ENCODE measurements around the gene LPP. TPM values are rescaled to one million over a fixed set of nuclear protein-coding genes. Genes with fewer than 3 reads are reported as not detected.

Gene LPP
- total RNA-seq, 2 donors from 2014 or later, result 52.7 to 56.7 TPM

DNA sequence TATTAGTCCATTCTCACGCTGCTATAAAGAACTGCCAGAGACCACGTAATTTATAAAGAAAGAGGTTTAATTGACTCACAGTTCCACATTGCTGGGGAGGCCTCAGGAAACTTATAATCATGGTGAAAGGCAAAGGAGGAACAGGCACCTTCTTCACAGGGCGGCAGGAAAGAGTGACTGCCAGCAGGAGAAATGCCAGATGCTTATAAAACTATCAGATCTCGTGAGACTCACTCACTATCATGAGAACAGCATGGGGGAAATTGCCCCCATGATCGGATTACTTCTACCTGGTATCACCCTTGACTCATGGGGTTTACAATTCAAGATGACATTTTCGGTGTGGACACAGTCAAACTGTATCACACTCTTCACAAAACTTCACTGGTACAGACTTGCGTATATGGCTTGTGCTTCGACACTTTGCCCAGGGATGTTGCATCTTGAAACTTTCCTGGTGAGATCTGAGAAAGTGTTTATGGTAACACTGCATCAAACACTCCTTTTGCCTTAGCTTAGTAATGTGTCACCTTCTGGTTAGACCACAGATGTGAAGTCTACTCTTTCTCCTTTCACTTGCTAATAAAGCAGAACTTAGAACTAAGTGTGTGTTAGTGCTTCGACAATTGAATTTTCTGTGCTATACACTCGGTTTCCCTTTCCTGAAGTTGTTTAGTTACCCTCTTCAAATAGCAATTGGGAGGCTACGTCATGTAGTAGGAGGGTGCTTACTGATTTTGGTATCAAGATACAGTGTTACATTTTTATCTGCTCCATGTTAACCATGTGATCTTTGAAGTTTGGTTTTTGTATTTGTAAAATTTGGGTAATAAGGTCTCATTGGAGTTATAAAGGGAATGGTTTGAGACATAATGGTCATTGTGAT is 185.7 kb downstream of the LPP start:
- peaks cover 38 to 48% of the 10 kb centered on the region in 2 donors for H3K4me1 Mint-ChIP-seq (ENCODE audit: low read depth in 2 of 2)
- peak overlapping the region; percentile 72 for H3K4me3 Mint-ChIP-seq
- DNase-seq (ENCODE audit: low spot score), result peak; percentile 81
- peak; percentile 96 to 97 for ATAC-seq
- H3K9me3 Mint-ChIP-seq, result no peaks in the 10 kb centered on the region
- peaks cover 17% of the 10 kb centered on the region for H3K36me3 Mint-ChIP-seq
- peaks cover 3 to 11% of the 10 kb centered on the region in 2 donors for H3K27me3 Mint-ChIP-seq
- peak overlapping the region; percentile 56 to 81 for H3K27ac Mint-ChIP-seq

DNA sequence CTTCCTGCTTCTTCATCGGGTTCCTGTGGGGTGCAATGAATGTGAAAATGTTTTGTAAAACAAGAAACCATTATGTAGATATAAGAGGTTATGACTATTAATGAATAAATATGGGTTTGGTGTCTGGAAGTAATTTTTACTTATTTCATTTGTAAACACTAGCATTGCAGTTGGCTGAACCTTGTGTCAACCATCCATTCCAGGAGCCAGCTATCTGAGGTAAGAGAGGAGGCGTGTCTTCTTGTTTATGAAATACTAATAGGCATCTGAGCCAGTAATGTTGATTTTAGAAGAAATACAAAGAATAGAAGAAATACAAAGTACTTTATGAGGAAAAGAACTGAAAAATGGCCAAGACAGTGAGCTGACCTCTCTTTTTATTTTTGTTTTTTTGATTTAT is 187.5 kb downstream of the LPP start:
- ATAC-seq (no peak), DNase-seq (ENCODE audit: low spot score) (no peak)
- Mint-ChIP-seq H3K9me3 (no peaks in the 10 kb centered on the region), H3K27ac (no peak overlapping the region), H3K27me3 (peaks cover 3 to 11% of the 10 kb centered on the region in 2 donors), H3K36me3 (peaks cover 17% of the 10 kb centered on the region), H3K4me1 (ENCODE audit: low read depth in 2 of 2) (peaks cover 35 to 40% of the 10 kb centered on the region in 2 donors), H3K4me3 (no peak overlapping the region)

DNA sequence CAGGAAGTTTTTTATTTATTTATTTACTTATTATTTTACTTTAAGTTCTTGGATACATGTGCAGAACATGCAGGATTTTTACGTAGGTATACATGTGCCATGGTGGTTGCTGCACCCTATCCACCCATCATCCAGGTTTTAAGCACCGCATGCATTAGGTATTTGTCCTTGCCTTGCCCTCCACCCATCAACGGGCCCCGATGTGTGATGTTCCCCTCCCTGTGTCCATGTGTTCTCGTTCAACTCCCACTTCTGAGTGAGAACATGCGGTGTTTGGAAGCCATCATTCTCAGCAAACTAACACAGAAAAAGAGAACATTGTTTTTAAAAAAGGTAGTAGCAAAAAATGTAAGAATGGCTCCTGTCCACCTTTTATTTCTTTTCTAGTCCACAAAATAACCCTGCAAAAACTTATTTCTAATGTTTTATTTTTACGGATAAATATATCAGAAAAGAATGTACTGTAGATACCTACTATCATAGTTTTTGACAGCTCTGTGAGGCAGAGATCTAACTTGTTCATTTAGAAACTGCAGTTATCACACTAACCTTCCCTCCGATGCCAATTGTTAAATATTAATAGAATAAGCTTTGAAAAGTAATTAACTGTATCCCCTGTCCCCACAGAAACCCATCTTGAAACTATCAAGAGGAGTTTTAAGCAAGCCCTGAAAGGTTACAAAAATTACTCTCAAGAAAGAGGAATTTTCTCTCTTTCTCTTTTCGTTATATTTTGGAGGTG is 189.2 kb downstream of the LPP start:
- H3K36me3 Mint-ChIP-seq, result peaks cover 12% of the 10 kb centered on the region
- no peaks in the 10 kb centered on the region for H3K9me3 Mint-ChIP-seq
- H3K27me3 Mint-ChIP-seq, result peaks cover 6 to 11% of the 10 kb centered on the region in 2 donors
- H3K27ac Mint-ChIP-seq, result no peak overlapping the region
- peaks cover 31 to 35% of the 10 kb centered on the region in 2 donors for H3K4me1 Mint-ChIP-seq (ENCODE audit: low read depth in 2 of 2)
- no peak overlapping the region for H3K4me3 Mint-ChIP-seq
- ATAC-seq (no peak), DNase-seq (ENCODE audit: low spot score) (no peak)

DNA sequence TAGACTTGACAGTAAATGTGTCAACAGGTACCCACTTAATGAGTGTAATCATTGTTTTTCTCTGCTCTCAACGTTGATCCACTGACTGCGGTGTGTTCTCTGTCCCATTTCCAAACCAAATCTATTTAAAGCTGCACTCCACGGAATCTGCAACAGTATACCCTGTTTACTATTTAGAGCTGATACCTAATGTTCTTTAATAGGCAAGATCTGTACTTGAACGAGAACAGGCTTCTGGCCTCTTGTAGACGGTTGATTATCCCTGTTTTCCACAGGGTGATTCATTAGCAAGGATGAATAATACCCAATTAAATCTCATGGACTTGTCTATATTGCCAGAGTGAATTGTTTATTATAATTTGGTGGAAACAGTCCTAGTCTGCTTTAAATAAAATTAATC is 189.9 kb downstream of the LPP start:
- H3K4me3 Mint-ChIP-seq, result no peak overlapping the region
- ATAC-seq (no peak), DNase-seq (ENCODE audit: low spot score) (no peak)
- no peaks in the 10 kb centered on the region for H3K9me3 Mint-ChIP-seq
- H3K36me3 Mint-ChIP-seq, result peaks cover 12% of the 10 kb centered on the region
- no peak overlapping the region for H3K27ac Mint-ChIP-seq
- peaks cover 6 to 11% of the 10 kb centered on the region in 2 donors for H3K27me3 Mint-ChIP-seq
- H3K4me1 Mint-ChIP-seq (ENCODE audit: low read depth in 2 of 2), result peaks cover 28 to 32% of the 10 kb centered on the region in 2 donors

DNA sequence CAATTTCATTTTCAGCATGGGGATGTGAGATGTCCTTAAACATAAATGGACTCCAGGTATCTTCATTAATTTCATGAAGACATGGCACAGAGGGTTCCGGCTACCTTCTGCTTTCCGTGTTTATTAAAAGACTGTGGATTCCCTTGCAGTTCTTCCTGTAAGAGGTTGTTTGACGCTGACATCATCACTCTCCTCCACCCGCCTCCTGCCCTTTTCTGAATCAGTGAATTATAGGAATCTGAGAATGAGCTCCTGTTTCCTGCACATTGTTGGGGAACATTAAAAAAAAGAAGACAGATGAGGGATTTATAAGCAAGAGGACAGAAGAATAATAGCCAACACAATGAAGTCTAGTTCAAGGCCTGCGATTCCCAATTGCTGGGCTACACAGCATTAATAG is 191.3 kb downstream of the LPP start:
- ATAC-seq (no peak), DNase-seq (ENCODE audit: low spot score) (no peak)
- H3K36me3 Mint-ChIP-seq, result peaks cover 12% of the 10 kb centered on the region
- peaks cover 19 to 22% of the 10 kb centered on the region in 2 donors for H3K4me1 Mint-ChIP-seq (ENCODE audit: low read depth in 2 of 2)
- H3K27ac Mint-ChIP-seq, result no peak overlapping the region
- peaks cover 6 to 11% of the 10 kb centered on the region in 2 donors for H3K27me3 Mint-ChIP-seq
- H3K9me3 Mint-ChIP-seq, result no peaks in the 10 kb centered on the region
- no peak overlapping the region for H3K4me3 Mint-ChIP-seq

DNA sequence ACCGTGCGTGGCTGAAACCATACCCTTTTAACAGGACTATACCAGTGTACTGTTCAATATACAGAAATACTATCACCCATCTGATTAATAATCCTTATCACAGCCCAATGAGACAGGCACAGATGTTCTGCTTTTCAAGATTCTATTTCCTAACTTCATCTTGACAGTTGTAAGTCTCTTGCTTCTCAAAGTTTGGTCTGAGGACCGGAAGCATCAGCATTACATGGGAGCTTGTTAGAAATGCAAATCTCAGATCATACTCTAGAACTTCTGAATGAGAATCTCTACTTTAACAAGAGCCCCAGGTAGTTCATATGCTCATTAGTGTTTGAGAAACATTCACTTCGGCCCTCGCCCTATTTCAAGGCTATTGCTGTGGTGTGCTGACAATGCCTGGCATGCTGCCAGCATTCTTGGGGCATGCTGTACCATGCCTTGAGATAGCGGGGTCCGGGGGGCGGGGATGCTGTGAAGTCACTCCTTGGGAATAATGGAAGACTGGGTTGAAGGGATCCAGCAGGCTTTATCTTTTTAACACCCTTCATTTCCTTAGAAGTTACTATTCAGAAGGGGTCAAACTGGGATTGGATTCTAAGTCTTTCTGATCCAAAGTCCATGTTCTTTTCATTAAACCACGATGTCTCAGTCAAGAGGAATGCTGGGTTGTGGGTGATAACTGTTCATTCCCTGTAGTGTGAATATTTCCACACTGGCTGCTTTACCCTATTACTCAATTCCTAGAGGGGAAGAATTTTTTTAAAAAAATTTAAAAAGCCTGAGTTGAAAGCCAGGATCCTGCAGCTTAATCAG is 194.7 kb downstream of the LPP start:
- Mint-ChIP-seq H3K27ac (no peak overlapping the region), H3K9me3 (no peaks in the 10 kb centered on the region), H3K27me3 (peaks cover 0 to 3% of the 10 kb centered on the region in 2 donors), H3K4me1 (ENCODE audit: low read depth in 2 of 2) (peaks cover 4 to 20% of the 10 kb centered on the region in 2 donors), H3K36me3 (no peaks in the 10 kb centered on the region), H3K4me3 (no peak overlapping the region)
- no peak for ATAC-seq
- no peak for DNase-seq (ENCODE audit: low spot score)

DNA sequence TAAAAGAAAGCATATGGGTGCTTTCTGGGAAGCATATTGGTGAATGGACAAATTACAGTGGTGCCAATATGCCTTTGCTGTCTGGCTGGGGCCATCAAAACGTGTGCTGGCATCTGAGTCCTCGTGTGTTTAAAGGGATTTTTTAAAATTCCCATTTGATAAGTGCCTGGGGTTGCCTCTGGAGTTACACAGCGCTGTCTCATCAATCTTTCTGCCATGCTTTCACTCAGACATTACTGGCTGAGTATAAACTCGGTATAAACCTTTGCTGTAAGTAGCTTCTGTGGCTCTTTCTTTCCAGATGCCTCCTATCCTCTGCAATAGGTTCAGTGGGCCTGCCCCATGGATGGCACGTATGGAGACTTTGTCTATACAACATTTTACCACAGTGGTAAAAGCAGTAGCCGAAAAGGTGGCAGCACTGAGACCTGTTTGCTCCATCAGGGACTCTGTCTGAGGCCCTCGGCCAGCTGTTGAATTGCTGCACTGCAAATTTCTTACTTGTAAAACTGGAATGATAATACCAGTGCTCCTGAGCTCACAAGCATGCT is 195.5 kb downstream of the LPP start:
- Mint-ChIP-seq H3K4me1 (ENCODE audit: low read depth in 2 of 2) (peaks cover 4 to 20% of the 10 kb centered on the region in 2 donors), H3K4me3 (no peak overlapping the region), H3K27me3 (peaks cover 0 to 3% of the 10 kb centered on the region in 2 donors), H3K36me3 (no peaks in the 10 kb centered on the region), H3K27ac (no peak overlapping the region), H3K9me3 (no peaks in the 10 kb centered on the region)
- DNase-seq (ENCODE audit: low spot score), result no peak
- no peak for ATAC-seq

DNA sequence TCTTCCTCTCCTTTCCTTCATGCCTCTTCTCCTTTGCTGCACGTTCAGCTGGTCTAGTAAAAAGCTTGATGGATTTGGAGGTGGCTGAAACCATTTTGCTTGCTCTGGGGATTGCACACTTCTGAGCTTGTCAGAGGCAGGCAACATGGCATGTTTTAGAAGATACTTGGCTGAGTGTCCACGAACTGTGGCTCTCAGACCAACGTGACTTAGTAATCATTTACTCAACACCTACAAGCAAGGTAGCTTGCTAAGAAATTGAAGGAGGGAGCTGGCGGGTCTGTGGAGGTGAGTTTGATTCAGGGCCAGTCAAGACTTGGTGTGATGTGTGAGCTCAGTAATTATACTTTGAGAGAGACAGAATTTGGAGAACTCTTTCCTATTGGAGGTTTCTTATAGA is 196.0 kb downstream of the LPP start:
- no peak for DNase-seq (ENCODE audit: low spot score)
- ATAC-seq, result no peak
- Mint-ChIP-seq H3K27ac (no peak overlapping the region), H3K4me3 (no peak overlapping the region), H3K27me3 (peaks cover 0 to 3% of the 10 kb centered on the region in 2 donors), H3K4me1 (ENCODE audit: low read depth in 2 of 2) (peaks cover 4 to 22% of the 10 kb centered on the region in 2 donors), H3K36me3 (no peaks in the 10 kb centered on the region), H3K9me3 (no peaks in the 10 kb centered on the region)

DNA sequence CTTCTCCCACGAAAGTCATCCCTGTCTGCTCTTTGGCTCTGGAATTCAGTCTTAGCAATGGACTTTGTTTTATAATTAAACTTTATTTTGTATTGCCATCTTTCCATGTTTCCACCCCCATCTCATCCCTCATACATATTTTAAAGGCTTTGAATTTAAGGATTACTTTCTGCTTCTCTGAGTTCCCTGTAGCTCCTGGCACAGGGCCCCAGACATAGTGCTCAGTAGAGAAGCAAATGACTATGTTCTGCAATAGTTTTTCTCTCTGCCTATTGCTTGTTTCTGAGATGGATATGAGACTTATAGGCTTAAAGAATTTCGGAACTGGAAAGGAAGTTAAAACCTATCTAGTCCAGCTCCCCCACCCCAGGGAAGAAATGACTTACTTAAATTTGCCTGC is 197.0 kb downstream of the LPP start:
- ATAC-seq (no peak), DNase-seq (ENCODE audit: low spot score) (no peak)
- no peak overlapping the region for H3K4me3 Mint-ChIP-seq
- H3K27me3 Mint-ChIP-seq, result peaks cover 0 to 3% of the 10 kb centered on the region in 2 donors
- H3K9me3 Mint-ChIP-seq, result no peaks in the 10 kb centered on the region
- H3K27ac Mint-ChIP-seq, result no peak overlapping the region
- H3K36me3 Mint-ChIP-seq, result no peaks in the 10 kb centered on the region
- peaks cover 4 to 17% of the 10 kb centered on the region in 2 donors for H3K4me1 Mint-ChIP-seq (ENCODE audit: low read depth in 2 of 2)

DNA sequence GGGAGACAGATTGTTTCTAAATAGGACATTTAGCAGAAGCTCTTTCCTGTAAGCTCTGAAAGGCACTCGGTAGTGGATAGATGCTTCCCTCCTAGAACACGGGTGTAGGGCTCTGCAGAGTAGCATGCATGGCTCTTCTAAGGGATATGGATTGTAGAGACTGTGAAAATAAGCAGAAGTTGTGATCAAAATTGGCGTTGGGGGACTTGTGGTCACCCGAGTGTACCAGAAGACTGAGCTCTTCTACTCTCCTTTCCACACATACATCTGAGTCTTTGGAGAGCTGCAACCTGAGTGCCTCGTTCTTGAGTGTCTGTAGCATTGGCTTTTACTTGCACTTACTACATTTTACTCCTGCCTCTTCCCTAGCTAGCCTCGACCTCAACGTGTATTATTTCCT is 197.7 kb downstream of the LPP start:
- Mint-ChIP-seq H3K4me3 (no peak overlapping the region), H3K27me3 (peaks cover 0 to 3% of the 10 kb centered on the region in 2 donors), H3K9me3 (no peaks in the 10 kb centered on the region), H3K36me3 (no peaks in the 10 kb centered on the region), H3K4me1 (ENCODE audit: low read depth in 2 of 2) (peaks cover 4 to 17% of the 10 kb centered on the region in 2 donors), H3K27ac (no peak overlapping the region)
- ATAC-seq (no peak), DNase-seq (ENCODE audit: low spot score) (no peak)

DNA sequence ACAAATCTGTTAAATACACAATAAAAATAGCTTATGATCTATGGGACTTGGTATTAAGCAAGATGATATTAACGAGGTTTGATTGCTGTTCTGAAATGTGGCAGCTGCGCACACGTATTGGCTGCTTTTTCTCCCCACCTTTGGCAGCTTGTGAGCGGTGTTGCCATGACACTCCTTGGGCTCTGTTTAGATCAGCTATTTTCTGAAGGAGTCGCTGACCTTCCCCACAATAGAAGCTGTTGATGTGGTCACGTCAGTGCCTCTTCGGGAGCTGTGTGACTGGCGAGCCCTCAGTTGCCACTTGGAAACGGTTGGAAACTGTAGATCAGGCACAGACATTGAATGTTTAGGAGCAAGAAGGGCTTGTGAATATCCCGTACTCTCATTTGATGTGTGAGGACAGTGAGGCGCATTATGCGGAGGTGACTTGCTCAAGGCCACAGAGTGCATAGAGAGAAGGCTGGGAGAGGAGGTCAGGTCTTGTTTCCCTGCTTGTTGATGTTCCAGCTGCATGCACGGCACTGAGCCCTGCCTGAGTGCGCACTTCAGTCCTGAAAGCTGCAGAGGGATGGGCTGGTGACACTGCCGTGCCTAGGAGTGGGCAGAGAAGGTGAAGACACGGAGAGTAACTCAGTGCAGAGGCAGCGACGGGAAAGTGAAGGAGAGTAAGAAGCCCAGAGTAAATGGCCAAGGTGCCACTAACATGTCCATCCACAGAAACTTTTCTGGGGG is 198.4 kb downstream of the LPP start:
- DNase-seq (ENCODE audit: low spot score), result no peak
- Mint-ChIP-seq H3K27ac (peak overlapping the region in 1 of 2 donors; percentile 21), H3K4me1 (ENCODE audit: low read depth in 2 of 2) (peaks cover 4 to 16% of the 10 kb centered on the region in 2 donors), H3K9me3 (no peaks in the 10 kb centered on the region), H3K4me3 (no peak overlapping the region), H3K27me3 (peaks cover 0 to 2% of the 10 kb centered on the region in 2 donors), H3K36me3 (no peaks in the 10 kb centered on the region)
- ATAC-seq, result no peak

DNA sequence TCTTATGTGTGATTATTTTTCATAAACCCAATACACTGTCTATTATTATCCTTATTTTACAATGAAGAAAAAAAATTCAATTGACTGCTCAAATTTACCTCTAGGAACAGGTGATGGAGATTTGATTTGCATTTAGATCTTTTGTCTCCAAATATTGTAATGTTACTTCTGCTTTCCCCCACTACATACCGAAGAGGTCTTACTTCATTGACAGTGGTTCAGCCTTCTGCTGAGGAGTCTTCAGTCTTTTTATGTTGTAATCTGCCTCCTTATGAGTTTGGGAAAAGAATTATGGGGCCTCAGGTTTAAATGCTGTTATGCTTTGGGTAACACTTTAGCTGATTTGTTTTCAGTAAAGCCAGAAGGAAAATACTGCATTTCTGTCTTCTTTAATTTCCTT is 199.5 kb downstream of the LPP start:
- DNase-seq (ENCODE audit: low spot score) (no peak), ATAC-seq (no peak)
- Mint-ChIP-seq H3K4me3 (no peak overlapping the region), H3K36me3 (no peaks in the 10 kb centered on the region), H3K9me3 (no peaks in the 10 kb centered on the region), H3K27me3 (peaks cover 0 to 3% of the 10 kb centered on the region in 2 donors), H3K27ac (no peak overlapping the region), H3K4me1 (ENCODE audit: low read depth in 2 of 2) (peaks cover 14 to 22% of the 10 kb centered on the region in 2 donors)
